AG08396 (cell line): ENCODE results near the gene PDHB.
A peak's percentile ranks its signal among the peaks of the same experiment; 100 is the strongest.

Source experiments
- DNase-seq: peaks from one replicate; pipeline ENCODE4 v3.0.0; 2012; ENCODE audit warnings: low spot score, mixed read lengths

The PDHB gene

DNA sequence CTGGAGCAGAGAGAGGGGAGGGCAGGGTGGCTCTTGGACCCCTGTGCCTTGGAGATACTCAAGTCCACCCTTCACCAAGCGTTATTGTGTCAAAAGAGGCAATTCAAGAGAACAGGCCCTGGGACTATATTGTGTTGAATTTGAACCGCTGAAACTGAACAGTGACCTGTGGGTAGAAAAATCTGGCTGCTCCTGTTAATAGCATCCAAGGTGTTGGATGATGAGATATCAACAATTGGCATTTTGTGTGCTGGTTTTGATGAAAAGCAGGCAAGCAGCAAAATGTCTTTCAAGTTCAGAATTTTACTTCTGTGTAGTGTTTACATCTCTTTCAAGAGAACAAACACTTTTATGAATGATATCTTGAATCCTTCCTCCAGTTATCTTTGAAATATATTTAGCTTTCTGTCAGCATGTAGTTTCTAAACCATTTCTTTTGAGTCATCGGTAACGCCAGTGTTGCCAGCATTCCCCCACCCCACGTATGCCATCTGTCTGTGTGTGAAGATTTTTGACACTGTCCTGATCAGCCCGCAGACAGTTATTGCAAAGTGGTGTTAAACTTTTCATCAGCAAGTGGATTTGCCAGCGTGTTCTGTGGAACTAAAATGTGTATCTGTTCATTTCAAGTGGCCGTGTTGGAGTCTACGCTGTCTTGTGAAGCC is 34.8 kb downstream of the PDHB start:
- no peak for DNase-seq

GRCh38 chr3:58394339-58394738 is 39.3 kb downstream of the PDHB start:
- no peak for DNase-seq

GRCh38 chr3:58392181-58392580 is 41.5 kb downstream of the PDHB start:
- no peak for DNase-seq

GRCh38 chr3:58391156-58391865 is 42.3 kb downstream of the PDHB start:
- no peak for DNase-seq

GRCh38 chr3:58388550-58389091 is 45.0 kb downstream of the PDHB start:
- peak; percentile 61 for DNase-seq

DNA sequence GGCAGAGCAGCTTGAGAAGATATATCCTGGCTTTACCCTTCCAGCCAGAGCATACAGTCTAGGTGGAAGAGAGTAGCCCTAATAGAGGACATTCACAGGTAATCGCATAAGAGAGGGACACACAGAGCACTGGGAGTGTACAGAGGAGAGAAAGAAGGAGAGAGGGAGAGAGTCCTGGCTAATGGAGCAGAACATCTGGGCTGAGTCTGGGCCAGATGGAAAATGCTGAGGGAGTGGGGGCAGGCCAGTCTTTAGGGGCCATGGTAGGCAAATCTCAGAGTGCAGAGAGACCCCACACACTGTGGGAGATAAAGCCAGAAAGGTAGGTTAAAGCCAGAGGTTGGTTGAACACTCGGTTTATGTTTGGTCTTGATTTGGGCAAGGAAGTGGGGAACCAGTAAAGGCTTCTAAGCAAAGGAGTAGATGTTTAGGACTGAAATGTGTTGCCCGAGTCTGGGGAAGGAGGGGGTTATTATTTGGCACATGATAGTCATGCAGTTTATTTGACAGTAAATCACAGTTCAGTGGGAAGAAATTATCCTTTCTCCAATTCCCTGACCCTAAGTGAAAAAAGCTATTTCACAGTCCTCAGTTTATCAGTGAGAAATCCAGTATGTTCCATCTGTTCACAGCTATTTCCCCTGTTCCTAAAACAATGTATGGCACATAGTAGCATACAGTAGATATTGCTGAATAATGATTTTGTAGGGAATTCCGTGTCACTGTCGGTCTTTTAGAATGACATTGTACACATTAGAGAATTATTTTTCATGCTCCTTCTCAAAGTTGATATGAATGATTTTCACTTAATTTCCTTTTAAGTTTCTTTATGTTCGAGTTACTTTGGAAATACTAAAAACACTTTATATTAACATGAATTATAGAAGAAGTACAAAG is 45.7 kb downstream of the PDHB start:
- DNase-seq: no peak

DNA sequence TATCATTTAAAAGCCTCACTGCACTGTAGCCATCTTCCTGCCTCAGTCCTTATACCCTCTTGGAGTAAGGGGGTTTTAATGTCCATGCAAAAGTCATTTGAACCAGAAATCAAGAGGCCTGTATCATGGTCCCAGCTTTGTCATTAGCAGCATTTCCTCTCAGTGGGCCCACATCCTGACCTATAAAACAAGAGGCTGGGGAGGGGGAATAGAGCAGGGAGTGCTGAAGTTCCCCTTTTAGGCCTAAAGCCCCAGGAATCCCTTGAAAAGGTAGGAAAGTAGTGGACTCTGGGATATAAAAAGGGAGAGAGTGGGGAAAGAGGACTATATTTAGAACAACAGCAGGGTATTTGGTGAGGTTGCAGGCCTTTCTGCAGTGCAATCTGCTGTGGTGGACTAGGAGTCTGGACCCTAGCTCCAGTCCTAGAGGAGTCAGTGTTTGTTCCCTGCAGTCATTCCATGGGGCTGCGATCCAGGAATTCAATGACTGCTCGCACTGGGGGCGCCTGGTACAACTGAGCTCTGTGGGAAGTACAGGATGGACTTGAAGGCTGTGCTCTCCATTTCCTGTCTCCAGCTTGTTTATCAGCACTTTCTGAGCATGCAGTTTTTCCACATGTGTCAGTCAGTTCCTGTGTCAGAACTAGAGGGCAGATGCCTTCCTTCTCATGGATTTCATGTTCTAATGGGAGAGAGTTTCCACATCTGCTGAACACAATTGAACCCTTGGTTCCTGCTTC is 46.8 kb downstream of the PDHB start:
- peak; percentile 24 for DNase-seq

DNA sequence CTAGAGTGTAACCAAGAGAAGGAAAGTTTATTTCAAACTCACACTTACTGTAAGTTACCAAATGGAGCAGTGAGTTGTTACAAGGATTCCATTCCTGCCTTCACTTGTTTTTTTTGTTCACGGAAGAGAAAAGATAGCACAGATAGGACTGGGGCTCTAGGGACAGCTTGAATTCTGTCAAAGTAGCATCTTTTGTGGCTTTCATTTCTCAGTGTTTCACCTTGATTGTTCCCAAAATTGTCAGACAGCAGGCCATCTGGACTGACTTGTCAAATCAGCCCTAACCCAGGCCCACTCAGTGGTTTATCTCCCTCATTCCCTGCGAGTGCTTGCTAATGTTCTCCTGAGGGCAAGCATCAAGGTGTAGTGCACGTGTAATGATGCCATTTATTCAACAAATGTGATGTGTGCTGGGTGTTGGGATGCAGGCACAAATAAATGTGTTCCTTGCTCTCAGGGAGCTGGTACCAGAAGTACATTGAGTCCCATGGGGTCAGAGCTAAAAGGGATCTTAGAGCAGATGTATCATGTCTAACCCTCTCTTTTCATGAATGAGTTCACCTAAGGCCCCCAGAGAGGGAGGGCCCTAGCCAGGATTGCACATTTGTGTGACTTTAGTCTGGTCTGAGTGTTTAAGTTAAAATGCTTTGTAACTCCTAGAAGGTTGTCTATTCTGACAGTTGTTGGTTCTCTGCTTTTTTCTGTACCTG is 49.1 kb downstream of the PDHB start:
- no peak for DNase-seq

- peak; percentile 83 for DNase-seq
Measured at GRCh38 chr3:58383904-58384303, 49.7 kb downstream of the PDHB start.

- peak; percentile 39 for DNase-seq
Measured at GRCh38 chr3:58383476-58383875, 50.2 kb downstream of the PDHB start.

- no peak for DNase-seq
Measured at GRCh38 chr3:58379351-58380073, 54.1 kb downstream of the PDHB start.

DNA sequence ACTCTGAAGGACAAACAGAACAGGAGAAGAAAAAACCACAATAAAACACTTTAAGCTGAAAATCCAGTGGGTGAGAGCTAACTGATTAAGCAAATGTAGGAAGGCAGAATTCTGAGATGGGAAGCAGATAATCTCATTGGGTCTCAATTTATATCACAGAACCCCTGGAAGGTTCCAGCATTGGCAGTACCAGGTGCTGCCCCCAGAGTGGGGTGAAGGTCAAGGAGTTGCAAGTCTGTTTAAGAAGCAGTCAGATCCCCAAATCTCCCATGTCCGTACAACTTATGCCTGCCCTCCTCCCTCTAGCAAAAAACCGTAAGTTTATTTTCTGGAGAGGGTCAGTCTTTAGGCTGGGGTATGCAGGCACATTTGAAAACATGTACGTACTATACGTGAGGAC is 55.9 kb downstream of the PDHB start:
- DNase-seq: no peak
